ENCODE measurements around the gene TMEM132A. TPM values are rescaled to one million over a fixed set of nuclear protein-coding genes. Genes with fewer than 3 reads are reported as not detected.
A peak's percentile ranks its signal among the peaks of the same experiment; 100 is the strongest.

TMEM132A gene
- total RNA-seq, 4 donors from 2014 or later: 1.8 to 7.0 (median 3.5) TPM

DNA sequence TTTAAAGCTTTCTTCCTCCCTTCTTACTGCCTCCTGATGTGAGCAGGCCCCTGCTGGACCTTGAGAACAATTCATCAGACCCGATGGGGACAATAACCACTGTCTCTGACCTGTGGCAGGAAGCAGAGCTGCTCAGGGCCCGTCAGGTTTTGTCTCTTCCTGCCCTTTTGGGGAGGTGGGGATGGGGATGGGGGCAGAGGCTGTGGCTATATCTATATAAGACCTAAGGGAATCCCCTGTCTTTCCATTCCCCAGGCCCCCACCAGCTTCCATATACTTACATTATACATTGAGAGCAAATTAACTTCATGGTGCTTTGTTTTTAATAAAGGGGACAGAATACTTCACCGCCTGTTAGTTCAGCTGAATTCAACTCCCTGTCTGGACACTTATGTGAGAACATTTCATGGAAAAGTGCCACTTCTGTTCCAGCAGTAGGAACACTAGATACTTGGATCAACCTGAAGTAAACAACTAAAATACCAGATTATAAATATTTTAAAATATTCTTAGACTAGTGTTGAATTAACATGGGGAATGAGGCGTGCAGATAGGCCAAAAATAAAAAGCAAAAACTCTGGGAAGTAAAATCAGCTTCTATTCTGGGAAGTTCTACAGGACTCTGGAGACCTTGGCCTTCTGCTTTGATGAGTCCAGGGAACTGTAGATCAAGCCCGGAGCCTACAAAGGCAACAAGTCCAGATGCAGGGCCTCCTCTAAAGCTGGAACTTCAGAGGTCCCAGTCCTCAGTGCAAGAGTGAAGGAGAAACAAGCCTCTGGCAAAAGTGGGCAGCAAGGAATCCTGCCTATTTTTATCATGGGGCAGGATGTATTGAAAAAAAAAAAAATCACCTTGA lies 45.8 kb upstream of the TMEM132A start:
- in situ Hi-C loops (cut with MboI; ENCODE audit: low pct_ligation_motif_present in 1 of 4, low pct_unique_long_range_greater_than_20kb in 1 of 4, low sequenced_read_pairs in 3 of 4) (no loop called here), intact Hi-C loops (cut with DNase I; ENCODE audit: low total_unique reads) (no loop called here)
- Histone ChIP-seq H3K36me3 (no peaks in the 10 kb centered on the region), H3K27ac (peak overlapping the region; percentile 54 to 60 (median 58)), H3K4me3 (no peak overlapping the region), H3K27me3 (no peaks in the 10 kb centered on the region), H3K9me3 (no peaks in the 10 kb centered on the region), H3K4me1 (peaks cover 0 to 6% (median 1%) of the 10 kb centered on the region in 4 donors)
- DNase-seq: no peak
- TF ChIP-seq EP300 (IDR thresholded peaks at IDR 0.05; ENCODE audit: low read depth): no peak
- TF ChIP-seq POLR2A (IDR thresholded peaks at IDR 0.05): no peak
- TF ChIP-seq POLR2AphosphoS5 (IDR thresholded peaks at IDR 0.05): no peak
- TF ChIP-seq CTCF (IDR thresholded peaks at IDR 0.05): no peak
- WGBS, 2 donors (ENCODE audit: low coverage in 1 of 2): 64 to 70% methylated on average over 4 to 5 of the region's 5 CpGs

DNA sequence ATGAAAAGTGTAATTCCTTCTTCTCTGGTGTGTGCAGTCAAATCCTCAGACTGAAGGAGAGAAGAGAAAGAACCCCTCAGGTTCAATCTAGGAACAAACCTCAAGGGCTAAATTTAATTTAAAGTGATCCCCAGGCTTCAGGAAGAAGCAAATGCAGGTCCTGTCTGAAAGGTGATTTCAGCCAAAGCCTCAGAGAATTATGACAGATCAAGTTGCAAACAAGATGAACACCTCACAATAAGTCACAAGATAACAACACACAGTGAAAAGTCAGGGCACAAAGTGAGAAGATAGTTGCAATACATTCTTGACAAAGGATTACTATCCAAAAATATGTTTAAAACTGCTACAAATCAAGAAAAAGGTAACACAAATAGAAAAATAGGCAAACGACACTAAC lies 45.2 kb upstream of the TMEM132A start:
- Histone ChIP-seq H3K27me3 (no peaks in the 10 kb centered on the region), H3K36me3 (no peaks in the 10 kb centered on the region), H3K4me1 (peaks cover 0 to 6% (median 1%) of the 10 kb centered on the region in 4 donors), H3K9me3 (no peaks in the 10 kb centered on the region), H3K27ac (peak overlapping the region; percentile 41 to 60 (median 50)), H3K4me3 (no peak overlapping the region)
- 65 to 100% methylated on average over 1 of the region's 1 CpG for WGBS, 2 donors (ENCODE audit: low coverage in 1 of 2)
- intact Hi-C loops (cut with DNase I; ENCODE audit: low total_unique reads) (no loop called here), in situ Hi-C loops (cut with MboI; ENCODE audit: low pct_ligation_motif_present in 1 of 4, low pct_unique_long_range_greater_than_20kb in 1 of 4, low sequenced_read_pairs in 3 of 4) (no loop called here)
- DNase-seq: no peak
- TF ChIP-seq POLR2AphosphoS5 (IDR thresholded peaks at IDR 0.05) (no peak), EP300 (IDR thresholded peaks at IDR 0.05; ENCODE audit: low read depth) (no peak), CTCF (IDR thresholded peaks at IDR 0.05) (no peak), POLR2A (IDR thresholded peaks at IDR 0.05) (no peak)

DNA sequence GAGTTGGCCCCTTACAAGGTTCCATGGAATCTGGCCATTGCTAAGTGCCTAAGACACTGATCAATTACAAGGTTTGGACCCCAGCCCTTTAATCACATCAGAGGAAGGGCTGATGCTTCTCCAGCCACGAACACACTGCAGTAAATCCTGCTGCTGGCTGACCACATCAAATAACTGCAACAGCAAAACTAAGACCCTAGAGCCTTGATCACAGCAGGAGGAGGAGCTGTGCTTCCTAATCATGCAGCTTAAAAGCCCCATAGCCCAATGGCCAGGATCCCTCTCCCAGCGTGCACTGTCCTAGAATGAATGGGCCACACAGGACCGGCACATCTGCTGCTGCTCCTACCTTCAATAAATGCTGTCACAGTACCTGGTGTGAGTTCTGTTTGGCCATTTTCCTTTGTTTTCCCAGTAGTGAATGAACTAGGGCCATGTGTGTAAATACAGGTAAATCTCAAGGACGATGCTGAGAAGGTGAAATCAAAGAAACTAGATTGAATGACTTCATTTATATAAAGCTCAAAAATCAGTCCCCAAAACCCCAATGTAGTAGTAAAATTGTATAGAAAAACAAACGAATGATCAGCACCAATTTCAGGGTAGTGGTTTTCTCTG lies 44.2 kb upstream of the TMEM132A start:
- peak overlapping the region in 2 of 4 donors; percentile 13 to 53 for H3K27ac ChIP-seq
- peaks cover 0 to 6% (median 1%) of the 10 kb centered on the region in 4 donors for H3K4me1 ChIP-seq
- DNase-seq: no peak
- intact Hi-C loops (cut with DNase I; ENCODE audit: low total_unique reads) (no loop called here), in situ Hi-C loops (cut with MboI; ENCODE audit: low pct_ligation_motif_present in 1 of 4, low pct_unique_long_range_greater_than_20kb in 1 of 4, low sequenced_read_pairs in 3 of 4) (no loop called here)
- H3K9me3 ChIP-seq: no peaks in the 10 kb centered on the region
- no peaks in the 10 kb centered on the region for H3K36me3 ChIP-seq
- no peak for TF ChIP-seq CTCF (IDR thresholded peaks at IDR 0.05)
- TF ChIP-seq POLR2A (IDR thresholded peaks at IDR 0.05): no peak
- no peak for TF ChIP-seq POLR2AphosphoS5 (IDR thresholded peaks at IDR 0.05)
- no peak for TF ChIP-seq EP300 (IDR thresholded peaks at IDR 0.05; ENCODE audit: low read depth)
- 88 to 100% methylated on average over 3 to 5 of the region's 5 CpGs for WGBS, 2 donors (ENCODE audit: low coverage in 1 of 2)
- no peak overlapping the region for H3K4me3 ChIP-seq
- H3K27me3 ChIP-seq: no peaks in the 10 kb centered on the region

- 55 to 83% methylated on average over 4 to 8 of the region's 8 CpGs for WGBS, 2 donors (ENCODE audit: low coverage in 1 of 2)
- no peaks in the 10 kb centered on the region for H3K9me3 ChIP-seq
- H3K4me1 ChIP-seq: peaks cover 0 to 6% (median 1%) of the 10 kb centered on the region in 4 donors
- DNase-seq: no peak
- intact Hi-C loops (cut with DNase I; ENCODE audit: low total_unique reads) (no loop called here), in situ Hi-C loops (cut with MboI; ENCODE audit: low pct_ligation_motif_present in 1 of 4, low pct_unique_long_range_greater_than_20kb in 1 of 4, low sequenced_read_pairs in 3 of 4) (no loop called here)
- TF ChIP-seq EP300 (IDR thresholded peaks at IDR 0.05; ENCODE audit: low read depth) (no peak), POLR2AphosphoS5 (IDR thresholded peaks at IDR 0.05) (no peak), CTCF (IDR thresholded peaks at IDR 0.05) (no peak), POLR2A (IDR thresholded peaks at IDR 0.05) (no peak)
- no peaks in the 10 kb centered on the region for H3K27me3 ChIP-seq
- no peak overlapping the region for H3K4me3 ChIP-seq
- peak overlapping the region in 2 of 4 donors; percentile 5 to 13 for H3K27ac ChIP-seq
- no peaks in the 10 kb centered on the region for H3K36me3 ChIP-seq
Observed at GRCh38 chr11:60880643-60881282, 43.5 kb upstream of the TMEM132A start.

All from transverse colon (tissue), 4 donors.